ENCODE measurements around the gene TBATA. TPM values are rescaled to one million over a fixed set of nuclear protein-coding genes. Genes with fewer than 3 reads are reported as not detected.

The TBATA gene
- total RNA-seq, 1 donor from 2014 or later, result not detected

DNA sequence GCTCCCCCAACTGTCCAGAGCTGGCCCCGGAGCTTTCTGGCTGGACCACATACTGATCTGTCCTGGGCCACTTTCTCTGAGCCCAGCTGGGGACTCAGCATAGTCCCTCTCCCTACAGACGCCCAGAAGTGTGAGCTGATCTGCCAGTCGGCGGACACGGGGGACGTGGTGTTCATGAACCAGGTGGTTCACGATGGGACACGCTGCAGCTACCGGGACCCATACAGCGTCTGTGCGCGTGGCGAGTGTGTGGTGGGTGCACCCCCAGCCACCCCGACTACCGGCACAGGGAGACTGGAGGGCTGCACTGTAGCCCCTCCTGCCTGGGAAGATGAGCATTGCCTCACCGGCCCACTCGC, 41.8 kb downstream of the TBATA start:
- no peak for DNase-seq (ENCODE audit: low spot score in 2 of 2)

GRCh38 chr10:70742537-70743429, 42.4 kb downstream of the TBATA start:
- Histone ChIP-seq H3K36me3 (no peaks in the 10 kb centered on the region), H3K4me1 (peaks cover 0 to 3% of the 10 kb centered on the region in 2 donors), H3K27me3 (no peaks in the 10 kb centered on the region), H3K27ac (no peak overlapping the region), H3K9me3 (no peaks in the 10 kb centered on the region), H3K4me3 (no peak overlapping the region)
- TF ChIP-seq, protein P1, sequence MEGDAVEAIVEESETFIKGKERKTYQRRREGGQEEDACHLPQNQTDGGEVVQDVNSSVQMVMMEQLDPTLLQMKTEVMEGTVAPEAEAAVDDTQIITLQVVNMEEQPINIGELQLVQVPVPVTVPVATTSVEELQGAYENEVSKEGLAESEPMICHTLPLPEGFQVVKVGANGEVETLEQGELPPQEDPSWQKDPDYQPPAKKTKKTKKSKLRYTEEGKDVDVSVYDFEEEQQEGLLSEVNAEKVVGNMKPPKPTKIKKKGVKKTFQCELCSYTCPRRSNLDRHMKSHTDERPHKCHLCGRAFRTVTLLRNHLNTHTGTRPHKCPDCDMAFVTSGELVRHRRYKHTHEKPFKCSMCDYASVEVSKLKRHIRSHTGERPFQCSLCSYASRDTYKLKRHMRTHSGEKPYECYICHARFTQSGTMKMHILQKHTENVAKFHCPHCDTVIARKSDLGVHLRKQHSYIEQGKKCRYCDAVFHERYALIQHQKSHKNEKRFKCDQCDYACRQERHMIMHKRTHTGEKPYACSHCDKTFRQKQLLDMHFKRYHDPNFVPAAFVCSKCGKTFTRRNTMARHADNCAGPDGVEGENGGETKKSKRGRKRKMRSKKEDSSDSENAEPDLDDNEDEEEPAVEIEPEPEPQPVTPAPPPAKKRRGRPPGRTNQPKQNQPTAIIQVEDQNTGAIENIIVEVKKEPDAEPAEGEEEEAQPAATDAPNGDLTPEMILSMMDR (IDR thresholded peaks at IDR 0.05), result no peak
- intact Hi-C loops (cut with DNase I), result no loop called here
- DNase-seq (ENCODE audit: low spot score in 2 of 2), result no peak

More for the DNA sequence above, 41.8 kb downstream of the TBATA start:
- Histone ChIP-seq H3K27me3 (no peaks in the 10 kb centered on the region), H3K4me3 (no peak overlapping the region), H3K27ac (no peak overlapping the region), H3K4me1 (peaks cover 0 to 3% of the 10 kb centered on the region in 2 donors), H3K36me3 (no peaks in the 10 kb centered on the region), H3K9me3 (no peaks in the 10 kb centered on the region)
- TF ChIP-seq, protein P1 (IDR thresholded peaks at IDR 0.05), result no peak
- intact Hi-C loops (cut with DNase I), result no loop called here

GRCh38 chr10:70740406-70741288, 44.5 kb downstream of the TBATA start:
- H3K27ac ChIP-seq, result no peak overlapping the region
- no peaks in the 10 kb centered on the region for H3K9me3 ChIP-seq
- H3K36me3 ChIP-seq, result no peaks in the 10 kb centered on the region
- DNase-seq (ENCODE audit: low spot score in 2 of 2), result no peak
- TF ChIP-seq, protein P1 (IDR thresholded peaks at IDR 0.05), result no peak
- no peaks in the 10 kb centered on the region for H3K4me1 ChIP-seq
- intact Hi-C loops (cut with DNase I), result no loop called here
- no peak overlapping the region for H3K4me3 ChIP-seq
- no peaks in the 10 kb centered on the region for H3K27me3 ChIP-seq

DNA sequence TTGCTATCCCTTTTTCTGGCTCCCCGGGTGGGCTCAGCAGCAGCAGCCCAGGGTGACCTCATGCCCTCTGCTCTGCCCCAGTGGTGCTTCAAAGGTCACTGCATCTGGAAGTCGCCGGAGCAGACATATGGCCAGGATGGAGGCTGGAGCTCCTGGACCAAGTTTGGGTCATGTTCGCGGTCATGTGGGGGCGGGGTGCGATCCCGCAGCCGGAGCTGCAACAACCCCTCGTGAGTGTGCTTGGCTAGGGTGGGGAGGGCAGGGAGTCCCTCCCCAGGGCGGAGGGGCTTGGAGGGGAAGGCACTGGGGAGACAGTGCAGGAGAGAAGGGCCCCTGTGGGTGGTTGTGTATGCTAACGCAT, 46.4 kb downstream of the TBATA start:
- H3K4me1 ChIP-seq, result no peaks in the 10 kb centered on the region
- DNase-seq (ENCODE audit: low spot score in 2 of 2), result no peak
- no peaks in the 10 kb centered on the region for H3K9me3 ChIP-seq
- intact Hi-C loops (cut with DNase I), result no loop called here
- no peaks in the 10 kb centered on the region for H3K36me3 ChIP-seq
- H3K27me3 ChIP-seq, result no peaks in the 10 kb centered on the region
- H3K27ac ChIP-seq, result no peak overlapping the region
- TF ChIP-seq, protein P1 (IDR thresholded peaks at IDR 0.05), result no peak
- H3K4me3 ChIP-seq, result no peak overlapping the region

- Histone ChIP-seq H3K27me3 (no peaks in the 10 kb centered on the region), H3K4me1 (no peaks in the 10 kb centered on the region), H3K4me3 (no peak overlapping the region), H3K9me3 (no peaks in the 10 kb centered on the region), H3K27ac (no peak overlapping the region), H3K36me3 (no peaks in the 10 kb centered on the region)
- TF ChIP-seq, protein P1 (IDR thresholded peaks at IDR 0.05), result no peak
- no peak for DNase-seq (ENCODE audit: low spot score in 2 of 2)
- intact Hi-C loops (cut with DNase I), result no loop called here
Measured at GRCh38 chr10:70738006-70738760, 47.0 kb downstream of the TBATA start.
